Left ventricle myocardium superior (tissue), 1 donor: ENCODE data around the gene HLA-E. TPM values are rescaled to one million over a fixed set of nuclear protein-coding genes. Genes with fewer than 3 reads are reported as not detected.

Experiments
- ATAC-seq: fragments of 200-7000 bp; cut with Tn5 transposase; one replicate; pipeline ENCODE4 v1.9.1; 2020; ENCODE audit warnings: mild to moderate bottlenecking, moderate library complexity
- DNase-seq: peaks from one replicate; pipeline ENCODE4 v3.0.0-alpha.2; 2020
- intact Hi-C: fragments of 100-400 bp; cut with micrococcal nuclease; formaldehyde crosslinking; loops from one replicate; pipeline ENCODE4 v1.11.0; 2022
- long read RNA-seq: library from polyadenylated mRNA; unstranded; transcript quantifications from one replicate; pipeline ENCODE4 v2.0.0, GENCODE V29; 2021
- total RNA-seq: library from RNA; stranded (reverse); fragmentation: NEBNext Ultra II Directional; extraction: Animal tissue kit (Norgen Biotek cat#: 25700); gene quantifications from one replicate; pipeline ENCODE4 v1.2.1, GENCODE V29; 2021
- donor health status: DM: no; HTN: yes; CAD: no; lungs with severe emphysema.

The HLA-E gene
- total RNA-seq = 155 TPM
- long read RNA-seq, transcript HLA-E-201 (8 exons, 2,601 nt) = major isoform, 229 of 450 reads
- long read RNA-seq, partial matches to known transcripts = 46 of 450 reads
- long read RNA-seq, other reads (novel, unspliced or antisense) = 175 of 450 reads

- DNase-seq (peak; percentile 86), ATAC-seq (peak; percentile 97)
- intact Hi-C loops = loop anchor here (5.0 to 10.0 kb wide), 2 partner anchors 43 to 335 kb away; no protein-coding TSS in a partner anchor
Measured at GRCh38 chr6:30489081-30490025, at the start of gene HLA-E. HLA-E (plus strand) TSS chr6:30489509; CDS start chr6:30489532, 23 bp downstream.

- no peak for ATAC-seq
- DNase-seq = no peak
- intact Hi-C loops = no loop called here
Measured at GRCh38 chr6:30441171-30441570, 48.1 kb upstream of the HLA-E start.

GRCh38 chr6:30443657-30444450, 45.5 kb upstream of the HLA-E start:
- intact Hi-C loops = no loop called here
- DNase-seq = no peak
- no peak for ATAC-seq

- intact Hi-C loops = no loop called here
- DNase-seq (no peak), ATAC-seq (no peak)
Measured at GRCh38 chr6:30444451-30444742, 44.9 kb upstream of the HLA-E start.

- ATAC-seq = no peak
- intact Hi-C loops = no loop called here
- no peak for DNase-seq
Measured at GRCh38 chr6:30446259-30446658, 43.0 kb upstream of the HLA-E start.

- DNase-seq (no peak), ATAC-seq (no peak)
- intact Hi-C loops = no loop called here
Measured at GRCh38 chr6:30447237-30447636, 42.1 kb upstream of the HLA-E start.

GRCh38 chr6:30450548-30450908, 38.8 kb upstream of the HLA-E start:
- DNase-seq (no peak), ATAC-seq (no peak)
- intact Hi-C loops = no loop called here

- intact Hi-C loops = no loop called here
- peak; percentile 66 for ATAC-seq
- DNase-seq = peak; percentile 68
Measured at GRCh38 chr6:30450909-30451841, 38.1 kb upstream of the HLA-E start.

- ATAC-seq (no peak), DNase-seq (no peak)
- intact Hi-C loops = no loop called here
Measured at GRCh38 chr6:30452736-30453507, 36.4 kb upstream of the HLA-E start.

- peak; percentile 91 for DNase-seq
- peak; percentile 87 for ATAC-seq
- intact Hi-C loops = no loop called here
Measured at GRCh38 chr6:30453508-30454116, 35.7 kb upstream of the HLA-E start.

GRCh38 chr6:30459145-30459544, 30.2 kb upstream of the HLA-E start:
- no peak for ATAC-seq
- intact Hi-C loops = no loop called here

GRCh38 chr6:30461055-30461454, 28.3 kb upstream of the HLA-E start:
- intact Hi-C loops = no loop called here
- no peak for ATAC-seq

More at GRCh38 chr6:30459145-30459544, 30.2 kb upstream of the HLA-E start:
- no peak for DNase-seq

GRCh38 chr6:30462482-30462881, 26.8 kb upstream of the HLA-E start:
- DNase-seq (no peak), ATAC-seq (no peak)
- intact Hi-C loops = no loop called here

More at GRCh38 chr6:30461055-30461454, 28.3 kb upstream of the HLA-E start:
- no peak for DNase-seq

- DNase-seq (no peak), ATAC-seq (no peak)
- intact Hi-C loops = no loop called here
Measured at GRCh38 chr6:30463242-30463641, 26.1 kb upstream of the HLA-E start.

GRCh38 chr6:30463651-30464618, 25.4 kb upstream of the HLA-E start:
- ATAC-seq (peak; percentile 52), DNase-seq (peak; percentile 61)
- intact Hi-C loops = no loop called here

GRCh38 chr6:30465595-30466306, 23.6 kb upstream of the HLA-E start:
- DNase-seq = no peak
- ATAC-seq = peak; percentile 10
- intact Hi-C loops = no loop called here
